Fibroblast of lung (primary cell): Measurements from ENCODE around the gene DIS3L. TPM values are rescaled to one million over a fixed set of nuclear protein-coding genes. Genes with fewer than 3 reads are reported as not detected.

ENCODE experiments used
- DNase-seq, 2 donors: peaks; one replicate each; pipeline versions ENCODE4 v3.0.0 to v3.0.0-alpha.2; 2010; ENCODE audit warnings: low read depth in 2 of 2
- H2AFZ ChIP-seq: 2 replicates; pipeline ENCODE4 v1.5.1; 2012; ENCODE audit warnings: low read length, control low read depth, inconsistent platforms
- H3K27ac ChIP-seq: 2 replicates; pipeline ENCODE4 v1.5.1; 2011; ENCODE audit warnings: low read length, control low read depth; ENCODE audit not compliant: insufficient read depth
- H3K27me3 ChIP-seq: 2 replicates; pipeline ENCODE4 v1.5.1; 2011; ENCODE audit warnings: mild to moderate bottlenecking, low read length; ENCODE audit not compliant: control insufficient read depth, insufficient read depth
- H3K36me3 ChIP-seq: 2 replicates; pipeline ENCODE4 v1.5.1; 2011; ENCODE audit warnings: low read length; ENCODE audit not compliant: control insufficient read depth, insufficient read depth
- H3K4me1 ChIP-seq: 2 replicates; pipeline ENCODE4 v1.5.1; 2011; ENCODE audit warnings: low read length; ENCODE audit not compliant: control insufficient read depth, insufficient read depth; ENCODE audit errors: extremely low read depth
- H3K4me2 ChIP-seq: 2 replicates; pipeline ENCODE4 v1.5.1; 2011; ENCODE audit warnings: low read length, control low read depth; ENCODE audit not compliant: insufficient read depth; ENCODE audit errors: extremely low read depth
- H3K4me3 ChIP-seq, 4 experiments: fragments of 200-600 bp in 1 of 4; sonication (generic) in 1 of 4; replicated peaks in 1 of 4; 2 replicates each; pipeline ENCODE4 v1.5.1; 2011 to 2016; ENCODE audit warnings: low read length in 4 of 4, low read depth in 3 of 4, mild to moderate bottlenecking in 3 of 4, control low read depth in 2 of 4, inconsistent platforms in 1 of 4, mixed read lengths in 1 of 4; ENCODE audit not compliant: insufficient read depth in 1 of 4; ENCODE audit errors: control extremely low read depth in 1 of 4
- H3K79me2 ChIP-seq: 2 replicates; pipeline ENCODE4 v1.5.1; 2012; ENCODE audit warnings: mild to moderate bottlenecking, low read length, inconsistent platforms; ENCODE audit not compliant: control insufficient read depth, insufficient read depth
- H3K9ac ChIP-seq: 2 replicates; pipeline ENCODE4 v1.5.1; 2011; ENCODE audit warnings: mild to moderate bottlenecking, low read length, control low read depth; ENCODE audit not compliant: insufficient read depth
- H3K9me3 ChIP-seq: 2 replicates; pipeline ENCODE4 v1.5.1; 2012; ENCODE audit warnings: low read depth, low read length; ENCODE audit not compliant: control insufficient read depth, insufficient read depth
- H4K20me1 ChIP-seq: 2 replicates; pipeline ENCODE4 v1.5.1; 2011; ENCODE audit warnings: low read length; ENCODE audit not compliant: control insufficient read depth, insufficient read depth; ENCODE audit errors: extremely low read depth
- CTCF ChIP-seq, 2 donors: IDR thresholded peaks in 1 of 2; conservative IDR thresholded peaks in 1 of 2; 1 replicate in 1 of 2; 2 replicates in 1 of 2; pipeline ENCODE4 v1.5.1; 2011 to 2012; ENCODE audit warnings: low read length in 2 of 2, control low read depth in 1 of 2, inconsistent platforms in 1 of 2, low read depth in 1 of 2, mild to moderate bottlenecking in 1 of 2
- EZH2 ChIP-seq: IDR thresholded peaks from 2 replicates; pipeline ENCODE4 v1.5.1; 2012; ENCODE audit warnings: low read length, control low read depth, mild to moderate bottlenecking; ENCODE audit errors: missing control alignments
- polyA plus RNA-seq, 2 donors: library from polyadenylated mRNA; depleted of rRNA in 1 of 2; stranded (reverse) in 1 of 2; unstranded in 1 of 2; fragments of >200 nt; gene quantifications; 2 replicates each; pipeline ENCODE4 v1.2.1, GENCODE V29; 2011 to 2012; ENCODE audit warnings: missing spikeins in 1 of 2
- total RNA-seq: library from RNA; depleted of rRNA; stranded (reverse); fragments of >200 nt; gene quantifications from 2 replicates; pipeline ENCODE4 v1.2.1, GENCODE V29; 2014

Gene DIS3L
- total and polyA plus RNA-seq, 2 donors (not counting 1 experiment from before 2014, with no cell fraction given), result 11.2 to 25.1 TPM

GRCh38 chr15:66252685-66253417 lies 40.5 kb upstream of the DIS3L start:
- no peaks in the 10 kb centered on the region for H4K20me1 ChIP-seq
- peak; percentile 22 to 37 for DNase-seq

GRCh38 chr15:66253418-66254088 lies 39.8 kb upstream of the DIS3L start, which contains the start of gene MEGF11:
TSS of gene MEGF11 (minus strand) at chr15:66253750. CDS start at chr15:66128403, 125,347 bp downstream.
- no peak for TF ChIP-seq EZH2
- no peak for TF ChIP-seq CTCF (conservative IDR thresholded peaks at IDR 0.05 in 1 of 2, IDR thresholded peaks at IDR 0.05 in 1 of 2; ENCODE audit: low read depth in 1 of 2, low read length in 2 of 2)
- H3K79me2 ChIP-seq, result no peaks in the 10 kb centered on the region
- peaks cover 68% of the 10 kb centered on the region for H3K27me3 ChIP-seq
- peak within 1 kb of the TSS; percentile 44 for H3K4me2 ChIP-seq
- H3K4me3 ChIP-seq, result peak within 1 kb of the TSS; percentile 24 to 53 (median 46)
- DNase-seq, result peak; percentile 47 to 56
- H4K20me1 ChIP-seq, result no peaks in the 10 kb centered on the region
- no peaks in the 10 kb centered on the region for H3K4me1 ChIP-seq
- H3K9ac ChIP-seq, result no peak within 1 kb of the TSS
- no peak within 1 kb of the TSS for H3K27ac ChIP-seq
- peak within 1 kb of the TSS; percentile 22 for H2AFZ ChIP-seq
- no peaks in the 10 kb centered on the region for H3K9me3 ChIP-seq
- H3K36me3 ChIP-seq, result no peaks in the 10 kb centered on the region

More at GRCh38 chr15:66252685-66253417, 40.5 kb upstream of the DIS3L start:
- H3K36me3 ChIP-seq, result no peaks in the 10 kb centered on the region
- H2AFZ ChIP-seq, result no peak overlapping the region
- H3K27ac ChIP-seq, result no peak overlapping the region
- peak overlapping the region; percentile 36 for H3K4me2 ChIP-seq
- H3K79me2 ChIP-seq, result no peaks in the 10 kb centered on the region
- peaks cover 75% of the 10 kb centered on the region for H3K27me3 ChIP-seq
- H3K9me3 ChIP-seq, result no peaks in the 10 kb centered on the region
- TF ChIP-seq EZH2, result peak; percentile 98
- no peak for TF ChIP-seq CTCF (conservative IDR thresholded peaks at IDR 0.05 in 1 of 2, IDR thresholded peaks at IDR 0.05 in 1 of 2; ENCODE audit: low read depth in 1 of 2, low read length in 2 of 2)
- peak overlapping the region; percentile 24 to 53 (median 44) for H3K4me3 ChIP-seq
- H3K4me1 ChIP-seq, result no peaks in the 10 kb centered on the region
- H3K9ac ChIP-seq, result no peak overlapping the region

GRCh38 chr15:66254089-66254950 lies 39.0 kb upstream of the DIS3L start:
- H3K79me2 ChIP-seq, result no peaks in the 10 kb centered on the region
- no peak for DNase-seq
- H2AFZ ChIP-seq, result no peak overlapping the region
- H3K9ac ChIP-seq, result no peak overlapping the region
- peaks cover 64% of the 10 kb centered on the region for H3K27me3 ChIP-seq
- H3K9me3 ChIP-seq, result no peaks in the 10 kb centered on the region
- no peaks in the 10 kb centered on the region for H3K36me3 ChIP-seq
- H3K4me1 ChIP-seq, result no peaks in the 10 kb centered on the region
- peak; percentile 87 for TF ChIP-seq EZH2
- no peak for TF ChIP-seq CTCF (conservative IDR thresholded peaks at IDR 0.05 in 1 of 2, IDR thresholded peaks at IDR 0.05 in 1 of 2; ENCODE audit: low read depth in 1 of 2, low read length in 2 of 2)
- H3K4me3 ChIP-seq, result peak overlapping the region in 3 of 4 experiments; percentile 1 to 52 (median 42)
- H4K20me1 ChIP-seq, result no peaks in the 10 kb centered on the region
- no peak overlapping the region for H3K27ac ChIP-seq
- H3K4me2 ChIP-seq, result peak overlapping the region; percentile 44
